ENCODE data around the gene RCVRN. TPM values are rescaled to one million over a fixed set of nuclear protein-coding genes. Genes with fewer than 3 reads are reported as not detected.

RCVRN gene
- total and polyA plus RNA-seq, 2 of the 8 experiments (the other 6 are each of a cell fraction or from before 2014, with no cell fraction given) = not detected

- DNase-seq (ENCODE audit: low read depth in 1 of 2, low spot score in 2 of 2) (no peak), FAIRE-seq (no peak)
- CTCF ChIA-PET (ENCODE audit: partially characterized antibody) = interaction anchor here (0.5 to 1.5 kb wide), 7 partner anchors 13 to 818 kb away, joined by 3 to 7 read pairs (median 4); no protein-coding TSS in a partner anchor
- TF ChIP-seq TEAD4 (IDR thresholded peaks at IDR 0.05; ENCODE audit: low read depth, low read length) (no peak), TAF7 (optimal IDR thresholded peaks at IDR 0.05; ENCODE audit: borderline replicate concordance, low read depth, low read length) (no peak), HDAC2 (IDR thresholded peaks at IDR 0.05; ENCODE audit: borderline replicate concordance in 1 of 2, low read depth in 2 of 2, low read length in 2 of 2) (no peak), EGR1 (IDR thresholded peaks at IDR 0.05; ENCODE audit: borderline replicate concordance, low read depth, low read length) (no peak), EP300 (IDR thresholded peaks at IDR 0.05; ENCODE audit: borderline replicate concordance in 1 of 2, low read depth in 2 of 2, low read length in 2 of 2) (no peak), PHF8 (conservative IDR thresholded peaks at IDR 0.05; ENCODE audit: low read depth, low read length) (no peak), EZH2 (IDR thresholded peaks at IDR 0.05; ENCODE audit: low read depth, low read length, severe bottlenecking) (no peak)
- TF ChIP-seq, protein P1, sequence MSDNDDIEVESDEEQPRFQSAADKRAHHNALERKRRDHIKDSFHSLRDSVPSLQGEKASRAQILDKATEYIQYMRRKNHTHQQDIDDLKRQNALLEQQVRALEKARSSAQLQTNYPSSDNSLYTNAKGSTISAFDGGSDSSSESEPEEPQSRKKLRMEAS (IDR thresholded peaks at IDR 0.05) = no peak
- TF ChIP-seq, protein P2, sequence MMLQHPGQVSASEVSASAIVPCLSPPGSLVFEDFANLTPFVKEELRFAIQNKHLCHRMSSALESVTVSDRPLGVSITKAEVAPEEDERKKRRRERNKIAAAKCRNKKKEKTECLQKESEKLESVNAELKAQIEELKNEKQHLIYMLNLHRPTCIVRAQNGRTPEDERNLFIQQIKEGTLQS (IDR thresholded peaks at IDR 0.05; ENCODE audit: insufficient read depth, low read depth, low read length) = no peak
Measured at GRCh38 chr17:9912121-9913099, 7.3 kb upstream of the RCVRN start.

More at GRCh38 chr17:9912121-9913099, 7.3 kb upstream of the RCVRN start:
- Histone ChIP-seq H2BK120ac (replicated peaks; ENCODE audit: low read depth, low read length) (no peak overlapping the region), H3K56ac (replicated peaks; ENCODE audit: insufficient read length, low read depth, low read length) (no peak overlapping the region), H4K8ac (ENCODE audit: extremely low read depth, insufficient read depth, low read length) (no peak overlapping the region), H3K14ac (ENCODE audit: insufficient read length) (no peak overlapping the region), H4K5ac (ENCODE audit: insufficient read length, low read depth, low read length) (no peak overlapping the region), H3K4me2 (ENCODE audit: insufficient read depth in 1 of 2, low read depth in 2 of 2, low read length in 2 of 2) (no peak overlapping the region), H2BK12ac (ENCODE audit: low read depth, low read length) (no peak overlapping the region), H3K79me2 (ENCODE audit: control insufficient read depth in 1 of 2, insufficient read depth in 2 of 2, low read length in 2 of 2) (no peaks in the 10 kb centered on the region), H3K18ac (ENCODE audit: extremely low read depth, low read length) (no peak overlapping the region), H2BK20ac (ENCODE audit: low read length) (no peak overlapping the region), H3K79me1 (ENCODE audit: low read depth, low read length) (no peaks in the 10 kb centered on the region), H3K4ac (replicated peaks; ENCODE audit: insufficient read length, low read depth, low read length) (no peak overlapping the region), H3K4me3 (ENCODE audit: extremely low read depth in 1 of 4, insufficient read depth in 2 of 4, low read depth in 3 of 4, low read length in 4 of 4) (no peak overlapping the region), H3K27ac (ENCODE audit: low read depth, low read length) (no peak overlapping the region), H2BK15ac (ENCODE audit: low read length) (no peak overlapping the region; the same call in 1 of the 2 replicates), H4K91ac (replicated peaks; ENCODE audit: insufficient read length, low read length) (no peak overlapping the region), H3K36me3 (ENCODE audit: control insufficient read depth in 2 of 4, insufficient read depth in 4 of 4, low read length in 3 of 4) (no peaks in the 10 kb centered on the region), H2AK5ac (ENCODE audit: low read depth, low read length) (no peak overlapping the region), H2AFZ (ENCODE audit: low read length) (no peak overlapping the region), H3K9me3 (ENCODE audit: insufficient read depth in 2 of 2, low read depth in 1 of 2, low read length in 1 of 2) (no peaks in the 10 kb centered on the region), H3K23me2 (ENCODE audit: low read depth, low read length) (no peaks in the 10 kb centered on the region), H4K20me1 (replicated peaks in 1 of 2; ENCODE audit: control insufficient read depth in 1 of 2, insufficient read depth in 2 of 2, low read length in 2 of 2) (no peaks in the 10 kb centered on the region), H3K23ac (ENCODE audit: insufficient read length) (no peak overlapping the region), H3K9ac (replicated peaks in 1 of 4; ENCODE audit: extremely low read depth in 1 of 4, low read depth in 3 of 4, low read length in 3 of 4) (no peak overlapping the region), H3K27me3 (replicated peaks in 1 of 4; ENCODE audit: control insufficient read depth in 3 of 4, extremely low read depth in 1 of 4, insufficient read depth in 3 of 4, low read length in 3 of 4) (no peaks in the 10 kb centered on the region; a peak in 1 of 7 replicates), H2BK5ac (ENCODE audit: low read depth, low read length) (no peak overlapping the region), H3K4me1 (replicated peaks in 1 of 4; ENCODE audit: control insufficient read depth in 3 of 4, insufficient read depth in 4 of 4, low read length in 3 of 4) (peaks cover 0 to 4% (median 2%) of the 10 kb centered on the region in 4 experiments; a peak in 2 of 7 replicates)
- WGBS, 2 experiments (ENCODE audit: extremely low coverage in 1 of 2, insufficient coverage in 1 of 2, insufficient read length in 1 of 2, insufficient replicate concordance in 2 of 2, low coverage in 1 of 2, low lambda C conversion rate in 2 of 2, missing lambda C conversion rate in 1 of 2) = 90% methylated on average over 18 of the region's 18 CpGs; no CpG with 5 or more reads in 1 of the 2 experiments
- POLR2A ChIA-PET (ENCODE audit: partially characterized antibody) = no interaction called here

Data from H1 (cell line).